Adrenal gland (tissue), 12 donors: Measurements from ENCODE around the gene CBX4. TPM values are rescaled to one million over a fixed set of nuclear protein-coding genes. Genes with fewer than 3 reads are reported as not detected.

ENCODE experiments used
- DNase-seq, 7 donors: peaks; one replicate each; pipeline ENCODE4 v3.0.0-alpha.2; 2019 to 2020
- H3K27ac ChIP-seq, 5 donors: fragments of 200-600 bp; sonication (generic) in 4 of 5; 1 replicate in 3 of 5; 2 replicates in 2 of 5; pipeline versions ENCODE4 v1.5.1 to v1.8.0; 2016 to 2020; ENCODE audit warnings: mild to moderate bottlenecking in 1 of 5
- H3K27me3 ChIP-seq: fragments of 200-600 bp; 2 replicates; pipeline ENCODE4 v1.8.0; 2021
- H3K36me3 ChIP-seq, 2 donors: fragments of 200-600 bp; replicated peaks in 1 of 2; 1 replicate in 1 of 2; 2 replicates in 1 of 2; pipeline versions ENCODE4 v1.5.1 to v1.8.0; 2018 to 2022
- H3K4me1 ChIP-seq, 2 donors: fragments of 200-600 bp; replicated peaks in 1 of 2; 1 replicate in 1 of 2; 2 replicates in 1 of 2; pipeline versions ENCODE4 v1.5.1 to v1.8.0; 2018 to 2021
- H3K4me3 ChIP-seq, 4 donors: fragments of 200-600 bp; sonication (generic) in 3 of 4; one replicate each; pipeline ENCODE4 v1.5.1; 2016 to 2018
- H3K9me3 ChIP-seq, 3 donors: fragments of 200-600 bp; sonication (generic) in 1 of 3; replicated peaks in 1 of 3; 1 replicate in 2 of 3; 2 replicates in 1 of 3; pipeline versions ENCODE4 v1.5.1 to v1.8.0; 2016 to 2021
- POLR2A ChIP-seq, 2 donors: fragments of 450-650 bp; IDR thresholded peaks; one replicate each; pipeline ENCODE4 v1.6.1; 2017; ENCODE audit warnings: antibody characterized with exemption in 2 of 2, mild to moderate bottlenecking in 2 of 2, moderate library complexity in 1 of 2
- WGBS, 4 donors: extraction: QIAGEN DNeasy Blood & Tissue Kit in 2 of 4; methylation state at CpG; one replicate each; pipeline versions ENCODE4 v1.1.5 to v1.1.7; 2013 to 2017; 5-methylcytosine and 5-hydroxymethylcytosine counted together
- intact Hi-C, 2 donors: fragments of 100-400 bp; cut with DNase I; formaldehyde crosslinking; loops; one replicate each; pipeline versions ENCODE4 v1.14.1 to v1.15.0; 2022 to 2023
- polyA plus RNA-seq, 3 donors: library from polyadenylated mRNA; stranded (reverse); fragments of 200-250 nt in 2 of 3; fragments of 350-450 nt in 1 of 3; fragmentation: Illumina TruSeq in 1 of 3; extraction: RNeasy Lipid Tissue Mini Kit (QIAGEN cat#74804) in 1 of 3; gene quantifications; one replicate each; pipeline ENCODE4 v1.2.3, GENCODE V29; 2013 to 2014
- total RNA-seq, 9 donors: library from RNA; depleted of rRNA in 4 of 9; stranded (reverse); fragments of >200 nt in 4 of 9; fragments of 120-200 nt in 1 of 9; fragmentation: NEBNext Ultra II Directional in 1 of 9; extraction: Animal tissue kit (Norgen Biotek cat#: 25700) in 1 of 9; gene quantifications; one replicate each; pipeline versions ENCODE4 v1.1.0 to v1.2.4, GENCODE V29; 2013 to 2023
- TF ChIP-seq, protein P1 (sequence below), 6 experiments: fragments of 450-650 bp in 4 of 6; fragments of 200-600 bp in 2 of 6; sonication (generic) in 1 of 6; IDR thresholded peaks; 1 replicate in 5 of 6; 2 replicates in 1 of 6; pipeline versions ENCODE4 v1.5.1 to v1.8.0; 2016 to 2021; ENCODE audit warnings: antibody characterized with exemption in 6 of 6, mild to moderate bottlenecking in 2 of 6, moderate library complexity in 1 of 6
- donor health status: healthy with polysubstance abuse.
- donor health status: Bipolar disorder and iron deficiency.
- donor health status: DM: yes; HTN: yes; CAD: no.
- donor health status: DM: no; HTN: no; CAD: no.
- donor health status: DM: no; HTN: no; CAD: no.
- donor health status: DM: yes; HTN: yes; CAD: no.

Gene CBX4
- total and polyA plus RNA-seq, 12 donors = 5.4 to 39.3 (median 17.0) TPM

DNA sequence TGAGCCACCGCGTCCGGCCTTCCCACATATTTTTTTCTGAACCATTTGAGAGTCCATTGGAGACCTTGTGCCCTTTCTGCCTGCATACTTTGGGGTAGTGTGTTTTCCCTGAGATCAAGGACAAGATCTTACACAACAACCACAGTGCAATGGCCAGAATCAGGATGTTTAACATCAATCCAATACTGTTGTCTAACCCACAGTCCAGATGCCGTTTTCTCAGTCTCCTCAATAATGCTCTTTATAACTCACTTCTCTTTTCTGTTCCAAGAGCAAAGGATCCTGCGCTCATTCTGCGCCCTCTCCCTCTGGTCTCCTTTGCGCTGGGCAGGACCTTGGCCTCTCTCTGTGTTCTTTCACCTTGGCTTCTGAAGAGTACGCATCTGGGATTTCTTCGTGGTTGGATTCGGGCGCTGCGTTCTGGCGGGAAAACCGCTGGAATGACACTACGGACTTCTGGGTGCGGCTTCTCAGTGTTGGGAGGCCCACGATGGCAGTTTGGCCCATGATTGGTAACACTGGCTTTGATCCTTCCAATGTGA is 16.6 kb downstream of the CBX4 start:
- Histone ChIP-seq H3K27me3 (no peaks in the 10 kb centered on the region), H3K27ac (no peak overlapping the region), H3K4me1 (peaks cover 0 to 9% of the 10 kb centered on the region in 2 donors), H3K4me3 (no peak overlapping the region), H3K36me3 (no peaks in the 10 kb centered on the region), H3K9me3 (no peaks in the 10 kb centered on the region)
- WGBS, 4 donors = 84 to 91% (median 86%) methylated on average over 17 of the region's 17 CpGs
- intact Hi-C loops = no loop called here
- TF ChIP-seq, protein P1, sequence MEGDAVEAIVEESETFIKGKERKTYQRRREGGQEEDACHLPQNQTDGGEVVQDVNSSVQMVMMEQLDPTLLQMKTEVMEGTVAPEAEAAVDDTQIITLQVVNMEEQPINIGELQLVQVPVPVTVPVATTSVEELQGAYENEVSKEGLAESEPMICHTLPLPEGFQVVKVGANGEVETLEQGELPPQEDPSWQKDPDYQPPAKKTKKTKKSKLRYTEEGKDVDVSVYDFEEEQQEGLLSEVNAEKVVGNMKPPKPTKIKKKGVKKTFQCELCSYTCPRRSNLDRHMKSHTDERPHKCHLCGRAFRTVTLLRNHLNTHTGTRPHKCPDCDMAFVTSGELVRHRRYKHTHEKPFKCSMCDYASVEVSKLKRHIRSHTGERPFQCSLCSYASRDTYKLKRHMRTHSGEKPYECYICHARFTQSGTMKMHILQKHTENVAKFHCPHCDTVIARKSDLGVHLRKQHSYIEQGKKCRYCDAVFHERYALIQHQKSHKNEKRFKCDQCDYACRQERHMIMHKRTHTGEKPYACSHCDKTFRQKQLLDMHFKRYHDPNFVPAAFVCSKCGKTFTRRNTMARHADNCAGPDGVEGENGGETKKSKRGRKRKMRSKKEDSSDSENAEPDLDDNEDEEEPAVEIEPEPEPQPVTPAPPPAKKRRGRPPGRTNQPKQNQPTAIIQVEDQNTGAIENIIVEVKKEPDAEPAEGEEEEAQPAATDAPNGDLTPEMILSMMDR (IDR thresholded peaks at IDR 0.05) = no peak
- no peak for TF ChIP-seq POLR2A (IDR thresholded peaks at IDR 0.05)
- DNase-seq = no peak

DNA sequence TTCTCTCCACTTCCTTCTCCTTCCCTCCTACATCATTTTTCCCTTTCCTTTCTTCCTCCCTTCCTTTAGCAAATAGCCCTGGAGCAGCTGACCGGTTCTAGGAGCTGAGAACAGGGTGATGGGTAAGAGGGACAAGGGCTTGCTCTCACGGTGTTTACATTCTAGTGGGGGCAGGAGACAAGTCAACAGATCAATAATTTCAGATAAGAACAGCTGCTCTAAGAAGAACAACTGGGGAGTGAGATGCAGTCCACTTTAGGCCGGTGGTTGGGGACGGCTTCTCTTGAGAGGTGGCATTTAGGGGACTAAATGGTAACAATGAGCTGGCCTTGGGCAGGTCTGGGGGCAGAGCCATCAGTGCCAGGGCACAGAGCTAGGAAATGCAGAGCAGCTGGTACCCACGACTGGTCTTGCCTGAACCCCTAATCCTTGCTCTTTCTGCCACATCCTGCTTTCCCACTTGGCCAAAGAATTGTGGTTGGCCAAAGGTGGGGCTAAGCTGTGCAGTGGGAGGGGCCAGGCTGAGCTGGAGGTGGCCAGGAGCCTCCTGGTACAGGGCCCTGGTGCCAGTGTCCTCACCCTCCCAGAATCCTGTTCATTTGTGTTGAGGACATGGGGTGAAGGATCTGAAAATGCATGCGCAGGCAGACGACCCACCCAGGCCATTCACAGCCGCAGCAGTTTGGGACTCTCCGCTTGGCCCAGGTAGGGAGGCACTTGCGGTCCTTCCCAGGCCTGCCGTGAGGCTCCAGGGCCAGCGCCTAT is 17.7 kb downstream of the CBX4 start:
- intact Hi-C loops = no loop called here
- Histone ChIP-seq H3K36me3 (no peaks in the 10 kb centered on the region), H3K4me3 (no peak overlapping the region), H3K27ac (no peak overlapping the region), H3K4me1 (peaks cover 0 to 9% of the 10 kb centered on the region in 2 donors), H3K27me3 (peaks cover 4% of the 10 kb centered on the region), H3K9me3 (no peaks in the 10 kb centered on the region)
- no peak for DNase-seq
- TF ChIP-seq POLR2A (IDR thresholded peaks at IDR 0.05) = no peak
- TF ChIP-seq, protein P1 (IDR thresholded peaks at IDR 0.05) = no peak
- 80 to 94% (median 92%) methylated on average over 5 to 12 of the region's 12 CpGs for WGBS, 4 donors

DNA sequence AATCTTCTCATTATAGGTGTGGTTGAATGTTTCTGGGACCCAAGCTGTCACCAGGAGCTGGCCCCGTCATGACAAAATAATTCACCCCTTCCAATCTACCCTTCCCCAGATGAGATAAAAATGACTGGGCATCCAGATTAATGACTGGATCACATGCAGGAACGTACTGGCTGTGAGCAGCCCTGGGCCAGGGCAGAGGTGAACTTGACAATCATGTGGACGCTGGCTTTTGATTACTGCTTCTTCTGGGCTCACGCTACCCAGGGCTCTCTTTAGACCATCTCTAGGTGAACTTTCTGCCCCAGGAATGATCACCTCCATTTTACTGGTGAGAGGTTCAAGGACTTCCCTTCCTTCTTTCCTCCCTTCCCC is 18.3 kb downstream of the CBX4 start:
- intact Hi-C loops = no loop called here
- peaks cover 9% of the 10 kb centered on the region for H3K27me3 ChIP-seq
- no peaks in the 10 kb centered on the region for H3K9me3 ChIP-seq
- no peak for DNase-seq
- no peaks in the 10 kb centered on the region for H3K36me3 ChIP-seq
- H3K27ac ChIP-seq = no peak overlapping the region
- H3K4me3 ChIP-seq = no peak overlapping the region
- H3K4me1 ChIP-seq = peaks cover 0 to 4% of the 10 kb centered on the region in 2 donors
- TF ChIP-seq, protein P1 (IDR thresholded peaks at IDR 0.05) = no peak
- no peak for TF ChIP-seq POLR2A (IDR thresholded peaks at IDR 0.05)
- 79 to 92% (median 86%) methylated on average over 4 of the region's 4 CpGs for WGBS, 4 donors

DNA sequence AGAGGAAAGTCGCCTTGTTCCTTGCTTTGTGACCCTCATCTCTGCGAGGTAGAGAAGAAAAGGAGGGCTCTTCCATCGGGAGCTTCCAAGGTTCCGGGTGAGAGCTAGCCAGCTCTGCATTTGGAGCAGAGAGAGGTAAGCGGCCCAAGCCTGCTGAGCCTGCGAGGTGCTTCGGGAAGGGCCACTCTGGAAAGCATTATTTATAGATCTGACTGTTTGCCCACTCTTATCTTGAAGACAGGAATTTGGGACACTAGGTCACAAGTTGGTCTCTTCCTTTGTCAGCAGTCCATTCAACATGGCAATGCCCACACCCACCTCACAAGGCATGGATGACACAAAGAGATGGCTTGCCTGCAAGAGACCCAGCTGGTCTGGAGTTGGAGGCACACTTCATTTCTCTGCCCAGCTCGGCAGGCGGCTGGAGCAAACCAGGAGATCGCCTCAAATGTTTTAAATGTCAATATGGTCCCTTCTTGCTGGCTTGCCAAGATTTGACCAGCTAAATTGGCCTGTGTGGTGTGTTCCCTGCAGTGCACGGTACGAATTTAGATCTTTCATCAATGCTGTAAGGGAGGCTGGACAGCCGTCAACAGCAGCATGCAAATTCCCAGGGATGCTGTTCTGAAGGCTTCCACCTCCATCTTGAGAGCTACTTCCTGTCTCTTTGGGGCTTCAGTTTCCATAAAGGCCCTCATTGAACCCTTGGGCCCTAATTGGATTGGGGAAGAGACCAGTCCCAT is 19.5 kb downstream of the CBX4 start:
- Histone ChIP-seq H3K27ac (no peak overlapping the region), H3K4me3 (no peak overlapping the region), H3K9me3 (no peaks in the 10 kb centered on the region), H3K4me1 (peaks cover 8 to 9% of the 10 kb centered on the region in 2 donors), H3K27me3 (peaks cover 22% of the 10 kb centered on the region), H3K36me3 (no peaks in the 10 kb centered on the region)
- TF ChIP-seq, protein P1 (IDR thresholded peaks at IDR 0.05) = no peak
- no peak for TF ChIP-seq POLR2A (IDR thresholded peaks at IDR 0.05)
- no peak for DNase-seq
- WGBS, 4 donors = 90 to 93% (median 91%) methylated on average over 12 to 13 of the region's 13 CpGs
- intact Hi-C loops = no loop called here
